ENCODE data around the gene MAPRE2. TPM values are rescaled to one million over a fixed set of nuclear protein-coding genes. Genes with fewer than 3 reads are reported as not detected.

MAPRE2 gene
- total and polyA plus RNA-seq, 2 of the 13 experiments (the other 11 are each of a cell fraction or from before 2014, with no cell fraction given): 34.5 to 67.9 TPM

DNA sequence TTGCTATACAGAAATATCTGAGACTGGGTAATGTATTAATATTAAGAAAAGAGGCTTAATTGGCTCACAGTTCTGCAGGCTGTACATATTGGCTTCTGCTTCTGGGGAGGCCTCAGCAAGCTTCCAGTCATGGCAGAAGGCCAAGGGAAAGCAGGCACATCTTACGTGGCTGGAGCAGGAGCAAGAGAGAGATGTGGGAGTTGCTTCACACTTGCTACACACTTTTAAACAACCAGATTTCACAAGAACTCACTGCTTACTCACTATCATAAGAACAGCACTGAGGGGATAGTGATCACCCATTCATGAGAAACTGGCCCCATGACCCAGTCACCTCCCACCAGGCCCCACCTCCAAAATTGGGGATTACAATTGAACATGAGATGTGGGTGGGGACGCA lies 50.6 kb downstream of the MAPRE2 start (continued):
- TF ChIP-seq, protein P1, sequence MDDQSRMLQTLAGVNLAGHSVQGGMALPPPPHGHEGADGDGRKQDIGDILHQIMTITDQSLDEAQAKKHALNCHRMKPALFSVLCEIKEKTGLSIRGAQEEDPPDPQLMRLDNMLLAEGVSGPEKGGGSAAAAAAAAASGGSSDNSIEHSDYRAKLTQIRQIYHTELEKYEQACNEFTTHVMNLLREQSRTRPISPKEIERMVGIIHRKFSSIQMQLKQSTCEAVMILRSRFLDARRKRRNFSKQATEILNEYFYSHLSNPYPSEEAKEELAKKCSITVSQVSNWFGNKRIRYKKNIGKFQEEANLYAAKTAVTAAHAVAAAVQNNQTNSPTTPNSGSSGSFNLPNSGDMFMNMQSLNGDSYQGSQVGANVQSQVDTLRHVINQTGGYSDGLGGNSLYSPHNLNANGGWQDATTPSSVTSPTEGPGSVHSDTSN (CRISPR knock-in tag; IDR thresholded peaks at IDR 0.05; ENCODE audit: borderline replicate concordance): no peak
- TF ChIP-seq ZNF713 (CRISPR knock-in tag; IDR thresholded peaks at IDR 0.05) (no peak), JUN (CRISPR knock-in tag; IDR thresholded peaks at IDR 0.05) (no peak)
- TF ChIP-seq, protein P2, sequence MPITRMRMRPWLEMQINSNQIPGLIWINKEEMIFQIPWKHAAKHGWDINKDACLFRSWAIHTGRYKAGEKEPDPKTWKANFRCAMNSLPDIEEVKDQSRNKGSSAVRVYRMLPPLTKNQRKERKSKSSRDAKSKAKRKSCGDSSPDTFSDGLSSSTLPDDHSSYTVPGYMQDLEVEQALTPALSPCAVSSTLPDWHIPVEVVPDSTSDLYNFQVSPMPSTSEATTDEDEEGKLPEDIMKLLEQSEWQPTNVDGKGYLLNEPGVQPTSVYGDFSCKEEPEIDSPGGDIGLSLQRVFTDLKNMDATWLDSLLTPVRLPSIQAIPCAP (CRISPR knock-in tag; IDR thresholded peaks at IDR 0.05; ENCODE audit: low read depth): no peak
- TF ChIP-seq, protein P3, sequence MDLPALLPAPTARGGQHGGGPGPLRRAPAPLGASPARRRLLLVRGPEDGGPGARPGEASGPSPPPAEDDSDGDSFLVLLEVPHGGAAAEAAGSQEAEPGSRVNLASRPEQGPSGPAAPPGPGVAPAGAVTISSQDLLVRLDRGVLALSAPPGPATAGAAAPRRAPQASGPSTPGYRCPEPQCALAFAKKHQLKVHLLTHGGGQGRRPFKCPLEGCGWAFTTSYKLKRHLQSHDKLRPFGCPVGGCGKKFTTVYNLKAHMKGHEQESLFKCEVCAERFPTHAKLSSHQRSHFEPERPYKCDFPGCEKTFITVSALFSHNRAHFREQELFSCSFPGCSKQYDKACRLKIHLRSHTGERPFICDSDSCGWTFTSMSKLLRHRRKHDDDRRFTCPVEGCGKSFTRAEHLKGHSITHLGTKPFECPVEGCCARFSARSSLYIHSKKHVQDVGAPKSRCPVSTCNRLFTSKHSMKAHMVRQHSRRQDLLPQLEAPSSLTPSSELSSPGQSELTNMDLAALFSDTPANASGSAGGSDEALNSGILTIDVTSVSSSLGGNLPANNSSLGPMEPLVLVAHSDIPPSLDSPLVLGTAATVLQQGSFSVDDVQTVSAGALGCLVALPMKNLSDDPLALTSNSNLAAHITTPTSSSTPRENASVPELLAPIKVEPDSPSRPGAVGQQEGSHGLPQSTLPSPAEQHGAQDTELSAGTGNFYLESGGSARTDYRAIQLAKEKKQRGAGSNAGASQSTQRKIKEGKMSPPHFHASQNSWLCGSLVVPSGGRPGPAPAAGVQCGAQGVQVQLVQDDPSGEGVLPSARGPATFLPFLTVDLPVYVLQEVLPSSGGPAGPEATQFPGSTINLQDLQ (CRISPR knock-in tag; IDR thresholded peaks at IDR 0.05): no peak

DNA sequence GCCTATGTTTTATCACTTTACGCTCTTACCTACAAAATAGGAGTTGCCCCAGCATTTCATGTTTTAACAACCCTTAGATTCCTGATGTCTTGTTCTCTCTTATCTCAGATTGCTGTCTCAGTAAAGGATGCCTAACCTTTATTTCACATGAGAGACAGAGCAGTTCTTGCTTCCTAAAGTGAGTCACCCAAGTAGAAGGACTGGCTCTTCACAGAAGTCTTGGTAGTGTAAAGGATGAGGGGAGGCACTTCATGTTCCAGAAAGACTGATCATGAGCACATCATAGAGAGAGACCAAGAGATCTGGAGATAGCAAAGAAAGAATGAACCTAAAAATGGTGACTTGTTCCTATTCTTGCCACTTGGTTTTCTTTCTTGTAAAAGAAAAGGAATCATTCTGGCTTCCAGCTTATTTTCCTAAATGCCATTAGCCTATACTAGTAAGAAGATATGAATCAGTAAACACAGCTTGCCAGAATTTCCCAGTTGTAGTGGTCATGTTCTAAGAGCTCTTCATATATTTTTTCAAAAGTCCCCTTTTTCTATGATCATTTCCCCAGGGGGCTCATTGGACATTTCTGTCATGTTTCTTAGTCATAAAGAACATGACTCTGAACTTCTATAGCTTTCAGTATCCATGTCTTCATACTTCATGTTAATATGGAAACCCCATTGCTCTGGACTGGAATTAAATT lies 54.9 kb downstream of the MAPRE2 start:
- TF ChIP-seq REPIN1 (CRISPR knock-in tag; IDR thresholded peaks at IDR 0.05; ENCODE audit: borderline replicate concordance, low read depth) (no peak), HOXA7 (CRISPR knock-in tag; IDR thresholded peaks at IDR 0.05) (no peak), ZNF468 (CRISPR knock-in tag; IDR thresholded peaks at IDR 0.05) (no peak), ZNF761 (CRISPR knock-in tag; conservative IDR thresholded peaks at IDR 0.05) (no peak), NFYB (CRISPR knock-in tag; IDR thresholded peaks at IDR 0.05) (no peak), SNAI1 (CRISPR knock-in tag; IDR thresholded peaks at IDR 0.05; ENCODE audit: borderline replicate concordance) (no peak), BHLHE40 (IDR thresholded peaks at IDR 0.05; ENCODE audit: low read length) (no peak), SMAD9 (CRISPR knock-in tag; IDR thresholded peaks at IDR 0.05) (no peak), TGIF2 (CRISPR knock-in tag; IDR thresholded peaks at IDR 0.05) (no peak)
- TF ChIP-seq, protein P4, sequence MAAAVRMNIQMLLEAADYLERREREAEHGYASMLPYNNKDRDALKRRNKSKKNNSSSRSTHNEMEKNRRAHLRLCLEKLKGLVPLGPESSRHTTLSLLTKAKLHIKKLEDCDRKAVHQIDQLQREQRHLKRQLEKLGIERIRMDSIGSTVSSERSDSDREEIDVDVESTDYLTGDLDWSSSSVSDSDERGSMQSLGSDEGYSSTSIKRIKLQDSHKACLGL (CRISPR knock-in tag; IDR thresholded peaks at IDR 0.05): no peak
- H2AFZ ChIP-seq (ENCODE audit: low read length): no peak overlapping the region
- in situ Hi-C loops (cut with HindIII; ENCODE audit: extremely low pct_ligation_motif_present, low pct_unique_long_range_greater_than_20kb): no loop called here
- H3K4me1 ChIP-seq (ENCODE audit: insufficient read depth, low read length): peaks cover 12% of the 10 kb centered on the region
- no peaks in the 10 kb centered on the region for H3K27me3 ChIP-seq (ENCODE audit: control insufficient read depth in 1 of 2, insufficient read depth in 2 of 2, low read length in 2 of 2)
- H3K27ac ChIP-seq (ENCODE audit: extremely low read length, insufficient read depth, low read length): no peak overlapping the region
- H3K79me2 ChIP-seq (ENCODE audit: insufficient read depth, low read length): no peaks in the 10 kb centered on the region
- H3K9ac ChIP-seq (ENCODE audit: insufficient read depth, low read depth, low read length): no peak overlapping the region
- ChIA-PET POLR2A (no interaction called here), CTCF (ENCODE audit: low intra/inter-chr PET ratio, low total read pairs) (no interaction called here)
- H3K9me3 ChIP-seq (ENCODE audit: low read length): no peaks in the 10 kb centered on the region
- no TSS peak for BruUV-seq (replicated peaks)
- H3K4me2 ChIP-seq (ENCODE audit: low read depth, low read length): no peak overlapping the region
- 100% methylated on average over 1 of the region's 1 CpG for WGBS (ENCODE audit: low lambda C conversion rate)
- DNase-seq (ENCODE audit: low spot score) (no peak), FAIRE-seq (no peak), ATAC-seq (no peak)
- H4K20me1 ChIP-seq (ENCODE audit: insufficient read depth, low read length): no peaks in the 10 kb centered on the region
- H3K4me3 ChIP-seq (replicated peaks in 1 of 3; ENCODE audit: insufficient read depth in 1 of 3, low read depth in 2 of 3, low read length in 3 of 3): no peak overlapping the region
- H3K36me3 ChIP-seq (replicated peaks in 1 of 2; ENCODE audit: control insufficient read depth in 1 of 2, insufficient read depth in 2 of 2, low read length in 2 of 2): peaks cover 2 to 4% of the 10 kb centered on the region in 2 experiments; a peak in 4 of 5 replicates
- intact Hi-C loops (cut with micrococcal nuclease; ENCODE audit: unreplicated experiment): no loop called here

Data from HepG2 (cell line).